ENCODE measurements around the gene MYH15.

- TF ChIP-seq CTCF (IDR thresholded peaks at IDR 0.05) (no peak), POLR2A (IDR thresholded peaks at IDR 0.05) (no peak)
These were observed 132.0 kb downstream of the MYH15 start for GRCh38 chr3:108378153-108378951.

Measured in thyroid gland (tissue), 4 donors.